Sciatic nerve (tissue), 2 donors: ENCODE results near the gene GOT1. TPM values are rescaled to one million over a fixed set of nuclear protein-coding genes. Genes with fewer than 3 reads are reported as not detected.

Source experiments
- ATAC-seq: fragments of 200-7000 bp; cut with Tn5 transposase; one replicate; pipeline ENCODE4 v1.9.1; 2020; ENCODE audit warnings: mild to moderate bottlenecking, moderate library complexity
- DNase-seq: peaks from one replicate; pipeline ENCODE4 v3.0.0-alpha.2; 2020; ENCODE audit warnings: low spot score
- intact Hi-C: fragments of 100-400 bp; cut with DNase I; formaldehyde crosslinking; loops from one replicate; pipeline ENCODE4 v1.14.2; 2022
- total RNA-seq: library from RNA; stranded (reverse); fragmentation: NEBNext Ultra II Directional; extraction: Animal tissue kit (Norgen Biotek cat#: 25700); gene quantifications from one replicate; pipeline ENCODE4 v1.2.1, GENCODE V29; 2021
- donor health status: DM: no; HTN: no; CAD: no.
- donor health status: DM: no; HTN: no; CAD: no.

GOT1 gene
- total RNA-seq, 1 donor from 2014 or later, result 12.2 TPM

- intact Hi-C loops, result no loop called here
- no peak for DNase-seq
- no peak for ATAC-seq
Measured at GRCh38 chr10:99370993-99371392, 59.4 kb downstream of the GOT1 start.

- intact Hi-C loops, result no loop called here
- DNase-seq (no peak), ATAC-seq (no peak)
Measured at GRCh38 chr10:99369551-99369950, 60.9 kb downstream of the GOT1 start.

- intact Hi-C loops, result no loop called here
- ATAC-seq (no peak), DNase-seq (no peak)
Measured at GRCh38 chr10:99369126-99369525, 61.3 kb downstream of the GOT1 start.

- no peak for ATAC-seq
- no peak for DNase-seq
- intact Hi-C loops, result no loop called here
Measured at GRCh38 chr10:99368646-99369045, 61.8 kb downstream of the GOT1 start.

GRCh38 chr10:99366666-99367065 lies 63.8 kb downstream of the GOT1 start:
- ATAC-seq (no peak), DNase-seq (no peak)
- intact Hi-C loops, result no loop called here

- no peak for ATAC-seq
- intact Hi-C loops, result no loop called here
Measured at GRCh38 chr10:99365736-99366135, 64.7 kb downstream of the GOT1 start.

GRCh38 chr10:99365311-99365710 lies 65.1 kb downstream of the GOT1 start:
- no peak for ATAC-seq
- DNase-seq, result no peak
- intact Hi-C loops, result no loop called here

More at GRCh38 chr10:99365736-99366135, 64.7 kb downstream of the GOT1 start:
- DNase-seq, result no peak

GRCh38 chr10:99364125-99364524 lies 66.3 kb downstream of the GOT1 start:
- DNase-seq (no peak), ATAC-seq (no peak)
- intact Hi-C loops, result no loop called here

GRCh38 chr10:99360934-99361333 lies 69.5 kb downstream of the GOT1 start:
- intact Hi-C loops, result no loop called here
- ATAC-seq (no peak), DNase-seq (no peak)

- ATAC-seq (no peak), DNase-seq (no peak)
- intact Hi-C loops, result no loop called here
Measured at GRCh38 chr10:99358101-99358500, 72.3 kb downstream of the GOT1 start.

GRCh38 chr10:99357691-99358090 lies 72.7 kb downstream of the GOT1 start:
- intact Hi-C loops, result no loop called here
- no peak for DNase-seq
- no peak for ATAC-seq

GRCh38 chr10:99353182-99353581 lies 77.2 kb downstream of the GOT1 start:
- intact Hi-C loops, result no loop called here
- DNase-seq (no peak), ATAC-seq (no peak)

- intact Hi-C loops, result no loop called here
- no peak for ATAC-seq
- DNase-seq, result no peak
Measured at GRCh38 chr10:99347672-99348071, 82.8 kb downstream of the GOT1 start.

Other genes starting within 250 kb of the GOT1 start
- 1.7 TPM for gene HPSE2, start 194.8 kb downstream of the GOT1 start, total RNA-seq
- not detected for gene CNNM1, start 101.3 kb downstream of the GOT1 start, total RNA-seq
- gene NKX2-3, start 102.3 kb upstream of the GOT1 start, total RNA-seq, result not detected
- 53.9 TPM for gene SLC25A28, start 189.8 kb upstream of the GOT1 start, total RNA-seq
- 4.9 TPM for gene ENTPD7, start 228.9 kb upstream of the GOT1 start, total RNA-seq